GM21390 (cell line): ENCODE results near the gene ITGA8.
"Not testable (repeated sequence)": the region's sequence is repeated elsewhere in the genome, so short reads cannot be mapped to it uniquely, and the experiment has no call there.

ENCODE experiments used
- ATAC-seq: cut with Tn5 transposase; IDR thresholded peaks from one replicate; pipeline ENCODE4 v1.9.1; 2021; ENCODE audit not compliant: unreplicated experiment

ITGA8 gene

GRCh38 chr10:15620836-15621515 lies 98.7 kb downstream of the ITGA8 start:
- ATAC-seq, result no peak

GRCh38 chr10:15620337-15620736 lies 99.4 kb downstream of the ITGA8 start:
- no peak for ATAC-seq

GRCh38 chr10:15609246-15609645 lies 110.5 kb downstream of the ITGA8 start:
- ATAC-seq, result no peak

GRCh38 chr10:15606377-15606776 lies 113.3 kb downstream of the ITGA8 start:
- no peak for ATAC-seq

GRCh38 chr10:15605740-15606369 lies 113.9 kb downstream of the ITGA8 start:
- ATAC-seq, result no peak

- no peak for ATAC-seq
Measured at GRCh38 chr10:15603446-15604011, 116.2 kb downstream of the ITGA8 start.

GRCh38 chr10:15601819-15602218 lies 117.9 kb downstream of the ITGA8 start:
- ATAC-seq, result no peak

- ATAC-seq, result no peak
Measured at GRCh38 chr10:15595260-15595659, 124.5 kb downstream of the ITGA8 start.

GRCh38 chr10:15591937-15592336 lies 127.8 kb downstream of the ITGA8 start:
- ATAC-seq, result no peak

- no peak for ATAC-seq
Measured at GRCh38 chr10:15591431-15591830, 128.3 kb downstream of the ITGA8 start.

GRCh38 chr10:15588635-15589508 lies 130.8 kb downstream of the ITGA8 start:
- ATAC-seq, result no peak

GRCh38 chr10:15588151-15588550 lies 131.6 kb downstream of the ITGA8 start:
- no peak for ATAC-seq

GRCh38 chr10:15587271-15587670 lies 132.5 kb downstream of the ITGA8 start:
- ATAC-seq, result no peak

- peak; percentile 85 for ATAC-seq
Measured at GRCh38 chr10:15585303-15585715, 134.4 kb downstream of the ITGA8 start.

- ATAC-seq, result not testable (repeated sequence)
Measured at GRCh38 chr10:15582972-15583371, 136.8 kb downstream of the ITGA8 start.

GRCh38 chr10:15579605-15580004 lies 140.1 kb downstream of the ITGA8 start:
- no peak for ATAC-seq

GRCh38 chr10:15572531-15573045 lies 147.1 kb downstream of the ITGA8 start:
- no peak for ATAC-seq

GRCh38 chr10:15571575-15571974 lies 148.1 kb downstream of the ITGA8 start:
- no peak for ATAC-seq

GRCh38 chr10:15570738-15571339 lies 148.9 kb downstream of the ITGA8 start:
- no peak for ATAC-seq

- ATAC-seq, result no peak
Measured at GRCh38 chr10:15567952-15568351, 151.8 kb downstream of the ITGA8 start.

- no peak for ATAC-seq
Measured at GRCh38 chr10:15563246-15563645, 156.5 kb downstream of the ITGA8 start.
